Measurements from ENCODE around the gene ARSA. TPM values are rescaled to one million over a fixed set of nuclear protein-coding genes. Genes with fewer than 3 reads are reported as not detected.

Gene ARSA
- total RNA-seq, 4 donors from 2014 or later: 81.2 to 253 (median 99.1) TPM

DNA sequence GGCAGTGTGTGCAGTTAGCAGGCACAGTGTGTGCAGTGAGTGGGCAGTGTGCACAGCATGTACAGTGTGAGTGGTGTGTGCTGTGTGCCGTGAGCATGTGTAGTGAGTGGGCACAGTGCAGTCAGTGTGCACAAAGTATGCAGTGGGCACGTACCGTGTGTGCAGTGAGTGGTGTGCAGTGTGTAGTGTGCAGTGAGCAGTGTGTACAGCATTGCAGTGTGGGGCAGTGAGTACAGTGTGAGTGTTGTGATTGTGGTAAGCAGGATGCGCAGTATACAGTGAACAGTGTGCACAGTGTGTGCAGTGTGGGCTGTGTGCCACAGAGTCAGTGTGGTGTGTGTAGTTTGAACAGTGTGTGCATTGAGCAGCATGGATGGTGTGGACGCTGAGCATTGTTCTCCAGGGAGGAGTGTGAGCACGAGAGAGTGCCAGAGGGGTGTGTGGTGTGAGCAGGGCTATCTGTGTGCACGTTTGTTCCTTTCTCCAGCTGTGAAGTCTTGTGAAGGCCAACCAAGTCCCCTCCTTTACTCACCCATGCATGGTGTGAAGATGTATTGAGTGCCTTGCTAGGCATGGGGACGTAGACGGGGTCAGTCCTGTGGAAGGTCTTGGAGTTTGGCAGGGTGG is 47.7 kb upstream of the ARSA start:
- in situ Hi-C loops (cut with MboI; ENCODE audit: low pct_ligation_motif_present in 1 of 4, low pct_unique_long_range_greater_than_20kb in 1 of 4, low sequenced_read_pairs in 3 of 4): no loop called here
- no peak for DNase-seq
- Histone ChIP-seq H3K9me3 (no peaks in the 10 kb centered on the region), H3K4me3 (no peak overlapping the region), H3K36me3 (no peaks in the 10 kb centered on the region), H3K27ac (no peak overlapping the region), H3K4me1 (peaks cover 4 to 12% (median 8%) of the 10 kb centered on the region in 4 donors), H3K27me3 (peaks cover 47% of the 10 kb centered on the region)
- intact Hi-C loops (cut with DNase I; ENCODE audit: low total_unique reads): no loop called here
- TF ChIP-seq EP300 (IDR thresholded peaks at IDR 0.05; ENCODE audit: low read depth) (no peak), POLR2AphosphoS5 (IDR thresholded peaks at IDR 0.05) (no peak), POLR2A (IDR thresholded peaks at IDR 0.05) (no peak)
- TF ChIP-seq, protein P1, sequence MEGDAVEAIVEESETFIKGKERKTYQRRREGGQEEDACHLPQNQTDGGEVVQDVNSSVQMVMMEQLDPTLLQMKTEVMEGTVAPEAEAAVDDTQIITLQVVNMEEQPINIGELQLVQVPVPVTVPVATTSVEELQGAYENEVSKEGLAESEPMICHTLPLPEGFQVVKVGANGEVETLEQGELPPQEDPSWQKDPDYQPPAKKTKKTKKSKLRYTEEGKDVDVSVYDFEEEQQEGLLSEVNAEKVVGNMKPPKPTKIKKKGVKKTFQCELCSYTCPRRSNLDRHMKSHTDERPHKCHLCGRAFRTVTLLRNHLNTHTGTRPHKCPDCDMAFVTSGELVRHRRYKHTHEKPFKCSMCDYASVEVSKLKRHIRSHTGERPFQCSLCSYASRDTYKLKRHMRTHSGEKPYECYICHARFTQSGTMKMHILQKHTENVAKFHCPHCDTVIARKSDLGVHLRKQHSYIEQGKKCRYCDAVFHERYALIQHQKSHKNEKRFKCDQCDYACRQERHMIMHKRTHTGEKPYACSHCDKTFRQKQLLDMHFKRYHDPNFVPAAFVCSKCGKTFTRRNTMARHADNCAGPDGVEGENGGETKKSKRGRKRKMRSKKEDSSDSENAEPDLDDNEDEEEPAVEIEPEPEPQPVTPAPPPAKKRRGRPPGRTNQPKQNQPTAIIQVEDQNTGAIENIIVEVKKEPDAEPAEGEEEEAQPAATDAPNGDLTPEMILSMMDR (IDR thresholded peaks at IDR 0.05): no peak
- 47 to 68% methylated on average over 3 to 9 of the region's 9 CpGs for WGBS, 2 donors (ENCODE audit: low coverage in 1 of 2)

DNA sequence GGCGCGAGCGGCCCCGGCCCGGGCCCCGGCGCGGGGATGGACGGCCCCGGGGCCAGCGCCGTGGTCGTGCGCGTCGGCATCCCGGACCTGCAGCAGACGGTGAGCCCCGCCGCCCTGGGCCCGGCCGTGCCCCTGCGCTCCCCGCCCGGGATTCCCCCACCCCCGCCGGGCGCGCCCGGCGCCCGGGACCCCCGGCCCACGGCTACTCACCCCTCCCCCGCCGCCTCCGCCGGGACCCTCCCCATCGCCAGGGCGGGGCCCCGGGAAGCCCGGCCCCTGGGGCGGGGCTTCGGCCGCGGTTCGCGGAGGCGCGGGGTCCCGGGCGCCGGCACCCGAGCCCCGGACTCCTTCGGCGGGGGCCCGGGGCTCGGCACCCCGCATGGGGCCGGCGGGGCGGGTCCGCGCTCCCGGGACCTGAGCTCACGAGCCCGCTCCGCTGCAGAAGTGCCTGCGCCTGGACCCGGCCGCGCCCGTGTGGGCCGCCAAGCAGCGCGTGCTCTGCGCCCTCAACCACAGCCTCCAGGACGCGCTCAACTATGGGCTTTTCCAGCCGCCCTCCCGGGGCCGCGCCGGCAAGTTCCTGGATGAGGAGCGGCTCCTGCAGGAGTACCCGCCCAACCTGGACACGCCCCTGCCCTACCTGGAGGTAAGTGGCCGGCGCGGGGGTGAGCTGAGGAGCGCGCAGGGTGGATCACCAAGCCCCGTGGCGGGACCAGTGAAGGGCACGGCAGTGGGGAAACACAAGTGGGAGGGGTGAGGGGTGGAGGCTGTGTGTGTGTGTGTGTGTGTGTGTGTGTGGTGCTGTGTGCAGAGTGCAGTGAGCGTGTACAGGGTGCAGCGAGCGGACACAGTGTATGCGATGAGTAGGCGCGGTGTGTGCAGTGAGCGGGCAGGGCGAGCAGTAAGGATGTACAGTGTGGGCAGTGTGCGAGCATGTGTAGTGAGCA is 46.9 kb upstream of the ARSA start:
- Histone ChIP-seq H3K9me3 (no peaks in the 10 kb centered on the region), H3K4me3 (peak overlapping the region in 3 of 4 donors; percentile 30 to 47 (median 46)), H3K27me3 (peaks cover 52% of the 10 kb centered on the region), H3K36me3 (no peaks in the 10 kb centered on the region), H3K27ac (no peak overlapping the region), H3K4me1 (peaks cover 4 to 12% (median 8%) of the 10 kb centered on the region in 4 donors)
- WGBS, 2 donors (ENCODE audit: low coverage in 1 of 2): 8 to 40% methylated on average over 1 to 38 of the region's 105 CpGs
- in situ Hi-C loops (cut with MboI; ENCODE audit: low pct_ligation_motif_present in 1 of 4, low pct_unique_long_range_greater_than_20kb in 1 of 4, low sequenced_read_pairs in 3 of 4) (no loop called here), intact Hi-C loops (cut with DNase I; ENCODE audit: low total_unique reads) (no loop called here)
- TF ChIP-seq, protein P1 (IDR thresholded peaks at IDR 0.05): no peak
- TF ChIP-seq POLR2A (IDR thresholded peaks at IDR 0.05) (no peak), POLR2AphosphoS5 (IDR thresholded peaks at IDR 0.05) (no peak), EP300 (IDR thresholded peaks at IDR 0.05; ENCODE audit: low read depth) (no peak)
- peak; percentile 82 for DNase-seq

- peak overlapping the region in 2 of 4 donors; percentile 24 to 33 for H3K4me3 ChIP-seq
- in situ Hi-C loops (cut with MboI; ENCODE audit: low pct_ligation_motif_present in 1 of 4, low pct_unique_long_range_greater_than_20kb in 1 of 4, low sequenced_read_pairs in 3 of 4): no loop called here
- DNase-seq: no peak
- WGBS, 2 donors (ENCODE audit: low coverage in 1 of 2): 3% methylated on average over 9 of the region's 43 CpGs; no CpG with 5 or more reads in 1 of the 2 donors
- peaks cover 55% of the 10 kb centered on the region for H3K27me3 ChIP-seq
- no peaks in the 10 kb centered on the region for H3K36me3 ChIP-seq
- H3K9me3 ChIP-seq: no peaks in the 10 kb centered on the region
- TF ChIP-seq, protein P1 (IDR thresholded peaks at IDR 0.05): no peak
- no peak for TF ChIP-seq POLR2AphosphoS5 (IDR thresholded peaks at IDR 0.05)
- no peak for TF ChIP-seq EP300 (IDR thresholded peaks at IDR 0.05; ENCODE audit: low read depth)
- no peak for TF ChIP-seq POLR2A (IDR thresholded peaks at IDR 0.05)
- H3K27ac ChIP-seq: peak overlapping the region in 2 of 4 donors; percentile 36 to 45
- intact Hi-C loops (cut with DNase I; ENCODE audit: low total_unique reads): no loop called here
- H3K4me1 ChIP-seq: peaks cover 4 to 12% (median 8%) of the 10 kb centered on the region in 4 donors
Observed at GRCh38 chr22:50674130-50674500, 46.2 kb upstream of the ARSA start.

All from transverse colon (tissue), 4 donors.